Measurements from ENCODE around the gene MTM1.

DNA sequence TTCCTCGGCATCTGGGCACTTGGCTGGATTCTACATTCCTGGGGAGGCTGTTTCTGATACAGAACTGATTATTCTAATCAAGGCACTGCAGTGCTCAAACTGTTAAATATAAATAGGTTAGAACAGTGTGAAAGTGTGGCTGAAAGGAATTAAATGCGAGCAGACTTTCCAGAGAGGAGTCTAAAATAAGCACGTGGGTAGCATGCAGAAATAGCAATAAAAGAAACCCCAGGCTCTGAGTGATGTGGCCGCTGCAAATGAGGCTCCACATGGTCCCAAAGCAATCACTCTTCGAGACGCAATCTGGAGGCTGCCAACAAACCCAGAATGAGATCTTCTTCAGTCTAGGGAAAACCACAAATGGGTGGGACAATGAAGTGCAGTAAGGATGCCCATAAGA is 30.6 kb upstream of the MTM1 start:
- TF ChIP-seq CTCF (IDR thresholded peaks at IDR 0.05; ENCODE audit: poor library complexity) = no peak
- no peak for TF ChIP-seq EZH2phosphoT487 (IDR thresholded peaks at IDR 0.05; ENCODE audit: low read depth, severe bottlenecking, unreplicated experiment)

All from hepatocyte (in vitro differentiated cells).